Stimulated activated CD8-positive, alpha-beta memory T cell treated with anti-CD3 and anti-CD28 coated beads, Interleukin-15, amount 100 ng/mL, for 24 hours (primary cell): ENCODE measurements around the gene DSEL.

Source experiments
- DNase-seq: peaks from one replicate; pipeline ENCODE4 v3.0.0-alpha.2; 2020; ENCODE audit warnings: low read depth

Gene DSEL

GRCh38 chr18:67500522-67501205, 15.9 kb downstream of the DSEL start:
- no peak for DNase-seq

DNA sequence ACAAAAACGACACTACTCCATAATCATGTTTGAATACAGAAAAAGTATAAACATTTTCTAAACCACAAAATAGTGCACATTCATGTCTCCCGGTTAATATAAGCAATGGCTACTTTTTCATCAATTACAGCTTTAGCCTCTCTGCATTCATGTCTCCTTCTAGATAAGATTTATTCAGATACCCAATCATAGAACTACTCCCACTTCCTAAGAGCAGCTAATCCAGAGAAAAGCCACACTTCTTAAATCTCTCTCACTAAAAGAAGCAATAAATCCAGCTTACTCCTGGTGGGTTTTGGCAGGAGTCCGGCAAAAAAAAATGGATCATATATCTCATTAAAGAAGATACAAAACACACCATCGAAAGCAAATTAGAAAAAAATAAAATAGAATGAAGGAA, 20.1 kb downstream of the DSEL start:
- no peak for DNase-seq

DNA sequence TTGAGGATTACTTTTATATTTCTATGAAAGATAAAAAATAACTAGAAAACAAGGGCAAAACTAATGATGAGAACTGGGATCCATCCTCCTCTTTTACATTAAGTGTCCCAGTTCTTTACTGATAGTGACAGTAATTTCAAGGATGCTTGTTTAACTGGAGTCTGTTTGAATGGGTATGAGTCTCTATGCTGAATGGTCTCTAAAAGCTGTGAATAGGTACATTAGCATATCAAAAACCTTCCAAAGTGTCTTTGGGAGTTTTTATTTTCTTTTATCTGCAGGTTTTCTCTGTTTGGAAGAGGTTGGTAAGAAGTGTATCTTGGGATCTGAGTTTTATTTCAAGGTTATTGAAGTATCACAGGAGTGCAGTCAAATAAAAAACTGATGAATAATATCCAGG, 30.0 kb downstream of the DSEL start:
- no peak for DNase-seq

DNA sequence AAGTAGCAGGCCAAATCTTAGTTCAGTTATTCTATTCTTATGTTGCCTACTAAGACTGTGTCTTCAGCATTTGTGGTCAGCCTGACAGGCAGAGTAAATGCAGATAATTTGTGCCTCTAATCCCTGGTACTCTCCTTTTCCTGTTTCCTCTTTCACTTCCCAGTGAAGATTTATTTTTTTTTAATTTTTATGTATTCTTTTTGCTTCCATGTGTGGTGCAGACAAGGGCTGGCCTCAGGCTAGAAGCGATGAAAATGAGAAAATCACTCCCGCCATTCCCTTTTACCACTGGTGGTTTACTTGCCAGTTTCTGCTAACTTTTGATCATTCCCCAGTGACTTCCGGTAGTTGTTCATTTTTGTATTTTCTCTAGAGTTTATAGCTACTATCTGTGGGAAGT, 30.9 kb downstream of the DSEL start:
- DNase-seq, result no peak

- DNase-seq, result no peak
Observed at GRCh38 chr18:67484458-67484857, 32.1 kb downstream of the DSEL start.

- DNase-seq, result no peak
Observed at GRCh38 chr18:67483952-67484351, 32.6 kb downstream of the DSEL start.

GRCh38 chr18:67483237-67483636, 33.3 kb downstream of the DSEL start:
- no peak for DNase-seq

GRCh38 chr18:67478249-67478648, 38.3 kb downstream of the DSEL start:
- no peak for DNase-seq

DNA sequence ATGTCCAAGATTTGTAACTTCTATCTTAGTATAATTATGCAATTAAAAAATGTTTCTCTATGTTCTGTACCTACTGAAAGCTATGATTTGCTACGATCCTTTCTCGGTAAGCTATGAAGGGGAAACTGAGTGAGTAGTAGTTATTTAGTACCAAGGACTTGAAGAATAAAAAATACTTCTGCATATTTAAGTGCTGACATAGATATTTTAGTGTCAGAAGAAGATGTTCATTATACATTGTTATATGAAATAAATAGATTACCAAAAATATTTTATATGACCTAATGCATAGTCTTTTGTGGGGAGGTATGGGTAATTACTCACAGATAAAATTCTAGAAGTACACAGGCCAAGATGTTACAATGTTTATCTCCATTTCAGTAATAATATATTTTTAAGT, 39.0 kb downstream of the DSEL start:
- DNase-seq, result no peak

DNA sequence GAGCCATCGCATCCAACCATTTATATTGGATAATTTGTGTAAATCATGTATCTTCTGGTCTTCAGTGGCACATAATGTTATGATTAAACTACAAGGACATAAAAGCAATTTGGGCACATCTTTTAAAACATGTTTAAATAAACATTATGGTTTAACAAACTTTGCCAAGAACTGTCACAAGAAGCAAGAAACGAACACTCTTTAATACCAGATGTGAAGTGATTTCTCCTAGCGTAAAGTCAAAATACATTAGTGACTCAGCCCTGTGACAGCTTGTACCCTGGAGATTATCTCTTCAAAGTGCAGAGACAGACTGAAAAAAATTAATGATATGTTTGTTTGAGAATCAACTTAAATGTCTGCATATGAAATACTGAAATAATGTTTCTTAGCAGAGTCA, 39.9 kb downstream of the DSEL start:
- no peak for DNase-seq

DNA sequence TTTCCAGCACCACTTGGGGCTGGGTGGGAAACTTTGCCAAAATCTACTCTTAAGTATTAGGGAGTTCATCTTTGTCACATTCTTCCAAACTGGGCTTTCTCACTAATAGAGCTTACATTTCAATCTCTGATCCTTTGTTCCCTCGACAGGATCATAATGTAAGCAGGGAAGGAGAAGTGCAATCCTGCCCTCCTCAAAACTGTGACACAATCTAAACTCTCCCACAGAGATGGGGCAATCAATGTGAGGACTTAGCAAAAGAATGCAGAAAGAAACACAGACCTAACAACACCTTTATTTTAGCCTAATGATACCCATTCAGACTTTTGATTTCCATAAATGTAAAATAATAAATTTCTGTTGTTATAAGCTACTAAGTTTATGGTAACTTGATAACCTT, 40.8 kb downstream of the DSEL start:
- DNase-seq, result no peak

GRCh38 chr18:67468038-67468437, 48.5 kb downstream of the DSEL start:
- DNase-seq, result no peak

DNA sequence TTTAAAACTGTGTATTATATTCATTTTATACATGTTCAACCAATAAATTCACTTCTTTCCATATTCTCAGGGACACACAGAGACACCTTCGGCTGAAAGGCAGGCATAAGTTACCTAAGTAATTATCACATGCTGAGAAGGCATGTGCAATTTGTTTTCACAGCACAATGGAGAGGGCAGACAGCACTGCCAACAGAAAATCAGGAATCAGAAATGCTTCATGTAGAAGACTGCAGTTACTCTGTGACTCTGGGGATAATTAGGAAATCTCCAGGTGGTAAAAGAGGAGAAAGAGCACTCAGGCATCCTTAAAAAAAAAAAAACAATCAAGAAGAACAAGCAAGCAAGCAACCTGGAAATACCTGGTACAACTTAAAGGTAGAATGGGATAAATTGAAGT, 49.3 kb downstream of the DSEL start:
- DNase-seq, result no peak

GRCh38 chr18:67464499-67464898, 52.0 kb downstream of the DSEL start:
- DNase-seq, result no peak

DNA sequence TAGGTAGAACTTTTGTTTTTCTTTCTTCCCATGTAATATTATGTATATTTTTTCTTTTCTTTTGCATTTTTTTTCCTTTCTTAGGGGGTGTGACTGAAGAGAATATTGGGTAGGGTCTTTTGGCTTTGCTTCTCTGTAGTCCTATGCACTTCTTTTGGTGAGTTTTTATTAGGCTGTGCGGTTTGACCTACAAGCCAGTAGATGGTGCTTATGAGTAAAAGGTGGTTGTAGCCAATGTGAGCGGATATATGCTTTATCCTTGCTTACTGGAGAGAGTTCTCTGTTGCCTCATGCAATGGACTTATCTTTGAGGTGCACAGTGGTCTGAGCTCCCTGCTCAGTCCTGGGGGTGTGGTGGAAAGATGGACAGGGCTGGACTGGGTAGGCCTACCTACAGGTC, 52.7 kb downstream of the DSEL start:
- no peak for DNase-seq

- no peak for DNase-seq
Observed at GRCh38 chr18:67456711-67457110, 59.8 kb downstream of the DSEL start.
